ENCODE measurements around the gene GTF2A2. TPM values are rescaled to one million over a fixed set of nuclear protein-coding genes. Genes with fewer than 3 reads are reported as not detected.

GTF2A2 gene
- total RNA-seq, 2 donors from 2014 or later = 35.9 to 74.8 TPM

DNA sequence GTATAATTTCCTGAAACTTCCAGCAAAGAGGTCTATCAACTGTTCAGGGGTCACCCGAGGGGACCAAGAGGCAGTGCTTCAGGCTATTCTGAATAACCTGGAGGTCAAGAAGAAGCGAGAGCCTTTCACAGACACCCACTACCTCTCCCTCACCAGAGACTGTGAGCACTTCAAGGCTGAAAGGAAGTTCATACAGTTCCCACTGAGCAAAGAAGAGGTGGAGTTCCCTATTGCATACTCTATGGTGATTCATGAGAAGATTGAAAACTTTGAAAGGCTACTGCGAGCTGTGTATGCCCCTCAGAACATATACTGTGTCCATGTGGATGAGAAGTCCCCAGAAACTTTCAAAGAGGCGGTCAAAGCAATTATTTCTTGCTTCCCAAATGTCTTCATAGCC, 38.9 kb downstream of the GTF2A2 start:
- TF ChIP-seq CTCF (IDR thresholded peaks at IDR 0.05) = no peak
- no peaks in the 10 kb centered on the region for H3K27me3 ChIP-seq

GRCh38 chr15:59616379-59616778, 40.9 kb downstream of the GTF2A2 start:
- Histone ChIP-seq H3K27me3 (no peaks in the 10 kb centered on the region), H3K4me1 (no peaks in the 10 kb centered on the region), H3K36me3 (no peaks in the 10 kb centered on the region), H3K27ac (no peak overlapping the region), H3K4me3 (no peak overlapping the region), H3K9me3 (no peaks in the 10 kb centered on the region)
- DNase-seq (ENCODE audit: low spot score) = no peak
- no peak for TF ChIP-seq CTCF (IDR thresholded peaks at IDR 0.05)

More for the DNA sequence above, 38.9 kb downstream of the GTF2A2 start:
- no peak overlapping the region for H3K4me3 ChIP-seq
- DNase-seq (ENCODE audit: low spot score) = no peak
- H3K9me3 ChIP-seq = no peaks in the 10 kb centered on the region
- H3K4me1 ChIP-seq = no peaks in the 10 kb centered on the region
- H3K27ac ChIP-seq = no peak overlapping the region
- no peaks in the 10 kb centered on the region for H3K36me3 ChIP-seq

DNA sequence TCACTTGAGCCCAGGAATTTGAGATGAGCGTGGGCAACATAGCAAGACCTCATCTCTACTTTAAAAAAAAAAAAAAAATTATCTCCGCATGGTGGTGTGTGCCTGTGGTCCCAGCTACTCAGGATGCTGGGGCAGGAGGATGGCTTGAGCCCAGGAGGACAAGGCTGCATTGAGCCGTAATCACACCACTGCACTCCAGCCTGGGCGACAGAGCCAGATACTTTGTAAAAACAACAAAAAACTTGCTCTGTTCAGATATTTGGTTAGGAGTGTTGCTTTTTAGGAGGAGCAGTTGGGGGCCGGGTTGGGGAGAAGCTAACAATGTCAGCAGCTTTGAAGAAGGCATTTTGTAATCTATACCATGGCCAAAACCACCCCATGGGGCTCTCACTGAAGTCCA, 41.7 kb downstream of the GTF2A2 start:
- Histone ChIP-seq H3K4me1 (no peaks in the 10 kb centered on the region), H3K27me3 (no peaks in the 10 kb centered on the region), H3K9me3 (no peaks in the 10 kb centered on the region), H3K36me3 (no peaks in the 10 kb centered on the region), H3K27ac (no peak overlapping the region), H3K4me3 (no peak overlapping the region)
- no peak for DNase-seq (ENCODE audit: low spot score)
- TF ChIP-seq CTCF (IDR thresholded peaks at IDR 0.05) = no peak

- no peaks in the 10 kb centered on the region for H3K4me1 ChIP-seq
- no peaks in the 10 kb centered on the region for H3K9me3 ChIP-seq
- DNase-seq (ENCODE audit: low spot score) = no peak
- no peaks in the 10 kb centered on the region for H3K27me3 ChIP-seq
- H3K36me3 ChIP-seq = no peaks in the 10 kb centered on the region
- H3K27ac ChIP-seq = no peak overlapping the region
- no peak for TF ChIP-seq CTCF (IDR thresholded peaks at IDR 0.05)
- H3K4me3 ChIP-seq = no peak overlapping the region
Observed at GRCh38 chr15:59614153-59614552, 43.2 kb downstream of the GTF2A2 start.

DNA sequence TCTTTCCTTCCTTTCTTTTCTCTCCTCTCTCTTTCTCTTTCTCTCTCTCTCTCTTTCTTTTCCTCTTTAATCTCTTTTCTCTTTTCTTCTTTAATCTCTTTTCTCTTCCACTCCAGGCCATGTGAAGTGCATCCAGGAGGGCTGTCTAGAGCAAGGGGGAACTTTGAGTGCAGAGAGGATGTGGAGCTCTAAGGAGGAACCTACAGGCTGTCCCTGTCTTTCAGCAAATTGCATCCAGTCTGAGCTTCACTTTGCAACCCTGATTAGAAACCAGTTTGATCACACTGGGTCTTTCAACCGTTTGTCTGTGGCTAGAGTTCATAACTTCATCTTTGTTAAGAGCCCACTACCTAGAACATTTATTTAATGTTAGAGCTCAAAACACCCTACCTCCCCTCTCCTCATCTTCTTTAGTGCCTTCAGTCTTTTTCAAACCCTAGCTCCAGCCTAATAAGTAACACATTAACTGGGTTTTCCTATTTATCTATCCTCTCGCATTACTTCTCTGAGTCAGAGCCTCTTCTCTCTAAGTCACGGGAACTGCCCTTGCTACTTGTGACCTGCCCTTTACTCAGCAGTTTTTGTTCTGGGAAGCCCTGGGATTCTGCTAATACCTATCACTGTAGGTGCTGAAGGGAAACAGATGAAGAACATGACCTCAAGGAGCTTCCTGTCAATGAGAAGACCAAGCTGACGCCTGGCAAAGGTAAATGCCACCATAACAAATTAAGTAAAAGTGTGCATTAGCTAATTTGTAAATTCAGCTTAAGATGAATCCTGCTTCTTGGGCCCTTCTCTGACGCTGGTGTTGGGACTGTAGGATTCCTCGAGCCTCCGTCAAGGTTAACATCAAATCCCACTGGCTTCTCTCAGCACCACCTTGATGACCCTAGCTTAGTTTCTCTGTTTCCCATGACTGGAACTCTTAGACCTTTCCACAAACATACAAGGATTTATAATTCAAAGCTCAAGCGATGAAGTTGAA, 45.7 kb downstream of the GTF2A2 start, which contains the start of gene GCNT3:
Gene GCNT3, plus strand, starts transcription at position 508 of the 985 bp plus-strand sequence. CDS start 6,456 bp downstream, outside the sequence.
- H3K4me1 ChIP-seq = no peaks in the 10 kb centered on the region
- H3K9me3 ChIP-seq = no peaks in the 10 kb centered on the region
- no peaks in the 10 kb centered on the region for H3K36me3 ChIP-seq
- no peak for DNase-seq (ENCODE audit: low spot score)
- H3K4me3 ChIP-seq = no peak within 1 kb of the TSS
- no peaks in the 10 kb centered on the region for H3K27me3 ChIP-seq
- no peak for TF ChIP-seq CTCF (IDR thresholded peaks at IDR 0.05)
- H3K27ac ChIP-seq = no peak within 1 kb of the TSS

Data from right atrium auricular region (tissue), 2 donors.